Left colon (tissue), 2 donors: ENCODE measurements around the gene FADS2. TPM values are rescaled to one million over a fixed set of nuclear protein-coding genes. Genes with fewer than 3 reads are reported as not detected.

Experiments used
- ATAC-seq: fragments of 200-7000 bp; cut with Tn5 transposase; one replicate; pipeline ENCODE4 v1.9.1; 2020; ENCODE audit warnings: mild to moderate bottlenecking, moderate library complexity
- DNase-seq, 2 donors: peaks; one replicate each; pipeline ENCODE4 v3.0.0-alpha.2; 2020
- intact Hi-C, 2 donors: fragments of 100-400 bp; cut with DNase I in 1 of 2; cut with micrococcal nuclease in 1 of 2; formaldehyde crosslinking; loops; one replicate each; pipeline versions ENCODE4 v1.11.2 to v1.14.0; 2022; cut with DNase I, micrococcal nuclease
- total RNA-seq, 2 donors: library from RNA; stranded (reverse); fragmentation: NEBNext Ultra II Directional; extraction: Animal tissue kit (Norgen Biotek cat#: 25700); gene quantifications; one replicate each; pipeline ENCODE4 v1.2.1, GENCODE V29; 2021
- donor health status: DM: no; HTN: no; CAD: no.
- donor health status: DM: yes; HTN: yes; CAD: no.

Gene FADS2
- total RNA-seq, 2 donors from 2014 or later = 3.1 to 5.6 TPM

DNA sequence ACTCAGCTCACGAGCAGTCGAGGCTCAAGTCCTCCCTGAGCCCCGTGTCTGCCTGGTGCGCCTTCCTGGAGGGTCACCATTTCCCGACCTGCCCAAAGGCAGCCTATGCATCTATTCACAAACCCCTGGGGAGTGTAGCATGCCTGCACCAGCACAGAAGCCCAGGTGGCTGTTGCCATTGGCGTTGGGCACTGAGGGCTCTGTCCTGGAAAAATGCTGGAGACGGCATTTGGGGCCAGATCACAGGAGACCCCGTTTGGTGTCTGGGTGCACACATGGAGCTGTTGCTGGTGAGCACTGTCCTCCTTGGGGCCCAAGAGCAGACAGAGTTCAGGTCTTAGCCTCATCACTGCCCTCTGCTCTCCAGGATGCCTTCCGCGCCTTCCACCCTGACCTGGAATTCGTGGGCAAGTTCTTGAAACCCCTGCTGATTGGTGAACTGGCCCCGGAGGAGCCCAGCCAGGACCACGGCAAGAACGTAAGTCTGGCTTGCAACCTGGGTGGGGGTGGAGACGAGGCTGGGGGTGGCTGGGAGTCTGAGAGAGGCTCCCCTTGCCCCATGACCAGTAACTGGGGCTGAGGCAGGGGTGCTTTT is 9.4 kb downstream of the FADS2 start:
- DNase-seq (no peak), ATAC-seq (no peak)
- intact Hi-C loops = no loop called here

- ATAC-seq (no peak), DNase-seq (no peak)
- intact Hi-C loops = no loop called here
Measured at GRCh38 chr11:61838501-61838900, 10.4 kb downstream of the FADS2 start.

DNA sequence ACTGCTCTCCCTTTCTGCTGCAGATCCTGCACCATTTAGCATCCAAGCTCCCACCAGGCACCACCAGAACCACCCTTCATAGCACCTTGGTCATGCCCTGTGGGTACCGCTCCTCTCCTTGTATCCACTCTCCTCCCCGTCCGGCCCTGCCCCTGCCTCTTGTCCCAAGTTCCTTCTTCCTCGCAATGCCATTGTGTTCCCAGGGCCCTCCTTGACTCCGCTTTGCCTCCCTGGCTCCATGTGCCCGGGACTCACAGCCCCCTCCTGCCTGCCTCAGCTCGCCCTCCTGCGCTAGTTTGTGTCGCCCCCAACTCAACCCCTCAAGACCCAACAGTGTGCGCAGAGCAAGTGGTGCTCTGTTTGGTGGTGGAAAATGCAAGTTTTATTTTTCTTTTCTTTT is 10.8 kb downstream of the FADS2 start:
- no peak for DNase-seq
- intact Hi-C loops = no loop called here
- ATAC-seq = no peak

DNA sequence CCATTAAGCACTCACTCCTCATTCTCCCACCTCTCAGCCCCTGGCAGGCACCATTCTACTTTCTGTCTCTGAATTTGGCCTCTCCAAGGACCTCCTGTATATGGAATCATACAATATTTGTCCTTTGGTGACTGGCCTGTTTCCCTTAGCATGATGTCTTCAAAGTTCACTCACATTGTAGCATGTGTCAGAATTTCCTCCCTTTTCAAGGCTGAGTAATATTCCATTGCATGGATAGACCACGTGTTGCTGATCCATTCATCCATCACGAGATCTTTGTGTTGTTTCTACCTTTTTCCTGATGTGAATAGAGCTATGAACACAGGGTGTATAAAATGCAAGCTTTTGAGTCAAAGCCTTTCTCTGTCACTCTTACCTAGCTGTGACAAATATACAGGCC is 11.6 kb downstream of the FADS2 start:
- no peak for DNase-seq
- no peak for ATAC-seq
- intact Hi-C loops = no loop called here

DNA sequence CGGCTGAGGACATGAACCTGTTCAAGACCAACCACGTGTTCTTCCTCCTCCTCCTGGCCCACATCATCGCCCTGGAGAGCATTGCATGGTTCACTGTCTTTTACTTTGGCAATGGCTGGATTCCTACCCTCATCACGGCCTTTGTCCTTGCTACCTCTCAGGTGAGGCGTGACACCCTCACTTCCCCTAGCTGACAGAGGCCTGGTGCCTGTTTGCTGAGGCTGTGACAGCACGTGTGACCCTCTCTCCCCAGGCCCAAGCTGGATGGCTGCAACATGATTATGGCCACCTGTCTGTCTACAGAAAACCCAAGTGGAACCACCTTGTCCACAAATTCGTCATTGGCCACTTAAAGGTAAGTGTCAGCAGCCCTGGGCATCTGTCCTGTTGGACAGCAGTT is 12.3 kb downstream of the FADS2 start:
- DNase-seq (no peak), ATAC-seq (no peak)
- intact Hi-C loops = no loop called here

- no peak for DNase-seq
- intact Hi-C loops = no loop called here
- ATAC-seq = no peak
Measured at GRCh38 chr11:61841636-61842527, 13.8 kb downstream of the FADS2 start.

DNA sequence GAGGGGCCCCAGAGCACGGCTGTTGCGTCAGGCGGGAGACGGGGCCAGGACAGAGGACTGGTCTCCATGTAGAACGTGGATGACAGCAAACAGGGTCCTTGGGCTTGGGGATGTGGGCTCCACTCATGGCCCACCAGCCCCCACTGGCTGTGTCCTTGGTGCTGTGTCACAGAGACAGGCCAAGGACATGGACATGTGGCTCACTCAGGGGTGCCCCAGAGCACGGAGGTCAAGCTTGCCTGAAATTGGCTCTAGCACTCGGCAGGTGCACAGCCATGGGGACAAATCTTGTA is 14.4 kb downstream of the FADS2 start:
- DNase-seq = no peak
- no peak for ATAC-seq
- intact Hi-C loops = no loop called here

- ATAC-seq = no peak
- intact Hi-C loops = no loop called here
Measured at GRCh38 chr11:61844909-61845565, 16.9 kb downstream of the FADS2 start.

GRCh38 chr11:61846362-61847020 is 18.4 kb downstream of the FADS2 start:
- intact Hi-C loops = no loop called here
- ATAC-seq (no peak), DNase-seq (no peak)

More at GRCh38 chr11:61844909-61845565, 16.9 kb downstream of the FADS2 start:
- DNase-seq = no peak

DNA sequence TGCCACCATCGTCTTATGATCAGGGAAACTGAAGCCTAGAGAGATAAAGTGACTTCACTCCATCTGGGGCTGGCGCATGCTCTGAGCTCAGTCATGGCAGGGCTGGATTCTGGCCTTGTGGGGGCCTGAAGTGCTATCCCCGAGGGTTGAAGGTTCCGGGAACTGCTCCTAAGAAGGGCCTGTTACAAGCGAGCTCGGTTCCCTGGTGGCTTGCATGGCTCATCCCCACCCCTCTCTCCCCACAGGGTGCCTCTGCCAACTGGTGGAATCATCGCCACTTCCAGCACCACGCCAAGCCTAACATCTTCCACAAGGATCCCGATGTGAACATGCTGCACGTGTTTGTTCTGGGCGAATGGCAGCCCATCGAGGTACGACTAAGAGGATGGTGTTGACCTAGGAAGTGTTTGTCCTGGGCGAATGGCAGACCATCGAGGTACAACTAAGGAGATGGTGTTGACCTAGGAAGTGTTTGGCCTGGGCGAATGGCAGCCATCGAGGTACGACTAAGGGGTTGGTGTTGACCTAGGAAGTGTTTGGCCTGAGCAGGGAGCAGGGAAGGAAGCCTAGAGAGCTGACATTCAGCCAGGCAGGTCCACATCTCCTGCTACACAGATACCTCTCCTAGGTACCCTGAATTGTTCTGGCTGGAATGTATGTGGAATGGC is 19.9 kb downstream of the FADS2 start:
- DNase-seq = no peak
- intact Hi-C loops = no loop called here
- ATAC-seq = no peak

DNA sequence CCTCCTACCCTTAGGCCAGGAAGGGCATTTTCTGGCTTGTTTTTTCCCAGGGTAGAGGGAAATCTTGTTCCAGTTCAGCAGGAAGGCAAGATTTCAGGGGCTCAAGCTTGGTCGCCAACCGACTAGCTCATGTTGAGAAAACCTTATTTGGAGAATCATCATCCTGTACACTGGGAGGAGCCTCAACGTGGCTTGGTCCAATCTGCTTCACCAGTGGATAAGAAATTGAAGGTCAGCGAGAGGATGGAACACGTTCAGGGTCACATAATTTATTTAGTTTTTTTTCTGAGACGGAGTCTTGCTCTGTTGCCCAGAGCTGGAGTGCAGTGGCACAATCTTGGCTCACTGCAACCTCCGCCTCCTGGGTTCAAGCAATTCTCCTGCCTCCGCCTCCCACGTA is 20.5 kb downstream of the FADS2 start:
- intact Hi-C loops = no loop called here
- ATAC-seq (no peak), DNase-seq (no peak)

DNA sequence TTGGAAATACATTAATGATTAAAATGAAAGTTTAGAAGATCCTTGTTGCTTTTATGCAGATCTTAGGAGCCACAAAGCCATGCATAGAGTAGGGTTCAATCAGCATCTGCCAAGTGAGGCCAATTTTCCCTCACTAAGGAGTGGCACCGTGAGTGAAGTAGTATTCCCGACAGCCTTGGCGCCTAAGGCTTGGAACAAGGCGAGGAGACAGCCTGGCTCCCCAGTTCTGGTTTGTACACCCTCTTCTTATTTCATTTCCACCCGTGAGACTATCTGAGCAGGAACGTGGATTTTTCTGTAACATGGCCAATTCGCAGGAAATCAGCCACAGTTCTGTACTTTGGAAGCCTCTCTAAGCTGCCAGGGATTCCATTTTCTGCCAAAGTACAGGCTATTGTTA is 22.6 kb downstream of the FADS2 start:
- DNase-seq = no peak
- intact Hi-C loops = no loop called here
- no peak for ATAC-seq

GRCh38 chr11:61851113-61851899 is 23.2 kb downstream of the FADS2 start:
- DNase-seq = no peak
- intact Hi-C loops = no loop called here
- no peak for ATAC-seq

GRCh38 chr11:61851900-61852295 is 23.8 kb downstream of the FADS2 start:
- intact Hi-C loops = no loop called here
- no peak for DNase-seq
- no peak for ATAC-seq

GRCh38 chr11:61853698-61854169 is 25.6 kb downstream of the FADS2 start:
- DNase-seq = no peak
- intact Hi-C loops = no loop called here
- ATAC-seq = no peak

- no peak for DNase-seq
- no peak for ATAC-seq
- intact Hi-C loops = no loop called here
Measured at GRCh38 chr11:61854206-61854895, 26.3 kb downstream of the FADS2 start.

DNA sequence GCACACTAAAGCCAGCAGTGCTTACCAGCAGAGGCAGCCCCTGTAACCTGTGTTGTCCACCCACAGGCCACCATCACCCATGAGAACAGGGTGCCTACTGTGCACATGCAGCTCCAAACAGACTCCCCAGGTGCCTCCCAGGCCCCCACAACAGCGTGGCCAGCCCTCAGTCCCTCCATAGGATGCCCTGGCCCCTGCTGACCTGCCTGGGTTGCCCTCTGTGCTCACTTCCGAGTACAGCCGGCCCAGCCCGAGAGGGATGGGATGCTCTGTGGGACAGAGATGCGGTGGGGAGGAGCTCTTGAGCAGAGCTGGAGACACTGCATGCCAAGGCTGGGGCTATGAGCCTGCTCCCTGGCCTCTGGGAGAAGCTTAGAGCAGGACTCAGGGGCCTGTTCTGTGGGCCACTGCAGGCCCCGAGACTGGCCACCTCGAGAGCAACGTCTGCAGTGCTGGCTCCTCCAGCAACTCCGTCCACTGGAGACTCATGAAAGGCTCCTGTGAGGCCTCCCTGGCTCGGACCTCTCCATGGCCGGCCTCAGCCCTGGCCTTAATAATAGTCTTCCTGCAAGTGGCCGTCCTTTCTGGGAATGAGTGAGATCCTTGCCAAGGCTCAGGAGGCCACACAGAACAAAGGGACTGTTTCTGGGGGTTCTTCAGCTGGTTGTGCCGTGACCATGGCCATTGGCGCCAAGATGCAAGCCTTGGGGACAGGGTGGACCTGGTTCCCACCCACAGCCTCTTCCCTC is 27.0 kb downstream of the FADS2 start:
- ATAC-seq = no peak
- intact Hi-C loops = no loop called here
- DNase-seq = no peak
